SK-N-SH treated with all-trans-retinoic acid at 6 μM for 48 hours (cell line): Measurements from ENCODE around the gene PDK4.

ENCODE experiments used
- ATAC-seq: fragments of 200-7000 bp; cut with Tn5 transposase; 3 replicates; pipeline ENCODE4 v1.9.1; 2020; ENCODE audit warnings: mild to moderate bottlenecking, moderate library complexity
- BACH2 ChIP-seq: fragments of 250-450 bp; sonication (Bioruptor Pico); IDR thresholded peaks from 2 replicates; pipeline ENCODE4 v1.9.0; 2021; ENCODE audit warnings: mild to moderate bottlenecking, borderline replicate concordance
- CSDC2 ChIP-seq: fragments of 250-450 bp; sonication (Bioruptor Pico); IDR thresholded peaks from 2 replicates; pipeline ENCODE4 v1.5.0; 2020; ENCODE audit warnings: mild to moderate bottlenecking, moderate library complexity
- ESRRG ChIP-seq: fragments of 250-450 bp; sonication (Bioruptor Pico); IDR thresholded peaks from 2 replicates; pipeline ENCODE4 v1.6.1; 2021; ENCODE audit warnings: mild to moderate bottlenecking
- GLIS3 ChIP-seq: fragments of 250-450 bp; sonication (Bioruptor Pico); IDR thresholded peaks from 2 replicates; pipeline ENCODE4 v1.5.0; 2020; ENCODE audit warnings: mild to moderate bottlenecking, moderate library complexity
- ISL1 ChIP-seq: fragments of 250-450 bp; sonication (Bioruptor Pico); IDR thresholded peaks from 2 replicates; pipeline ENCODE4 v2.1.2; 2022; ENCODE audit warnings: mild to moderate bottlenecking, moderate library complexity
- OSR1 ChIP-seq: fragments of 250-450 bp; sonication (Bioruptor Pico); IDR thresholded peaks from 2 replicates; pipeline ENCODE4 v1.8.0; 2022; ENCODE audit warnings: moderate library complexity, mild to moderate bottlenecking, inconsistent platforms
- PATZ1 ChIP-seq: fragments of 250-450 bp; sonication (Bioruptor Pico); IDR thresholded peaks from 2 replicates; pipeline ENCODE4 v1.8.0; 2020; ENCODE audit warnings: mild to moderate bottlenecking, moderate library complexity, borderline replicate concordance
- PPARA ChIP-seq: fragments of 250-450 bp; sonication (Bioruptor Pico); IDR thresholded peaks from 2 replicates; pipeline ENCODE4 v1.5.0; 2020; ENCODE audit warnings: mild to moderate bottlenecking, borderline replicate concordance
- RARB ChIP-seq: fragments of 250-450 bp; sonication (Bioruptor Pico); IDR thresholded peaks from 2 replicates; pipeline ENCODE4 v1.8.0; 2021; ENCODE audit warnings: mild to moderate bottlenecking, moderate library complexity
- SNAI2 ChIP-seq: fragments of 250-450 bp; sonication (Bioruptor Pico); IDR thresholded peaks from 2 replicates; pipeline ENCODE4 v1.5.0; 2020; ENCODE audit warnings: mild to moderate bottlenecking, moderate library complexity
- TSHZ2 ChIP-seq: fragments of 250-450 bp; sonication (Bioruptor Pico); IDR thresholded peaks from 2 replicates; pipeline ENCODE4 v1.5.0; 2020; ENCODE audit warnings: mild to moderate bottlenecking, moderate library complexity
- ZC3H10 ChIP-seq: fragments of 250-450 bp; sonication (Bioruptor Pico); IDR thresholded peaks from 2 replicates; pipeline ENCODE4 v1.5.1; 2021; ENCODE audit warnings: mild to moderate bottlenecking, moderate library complexity
- ZFP3 ChIP-seq: fragments of 250-450 bp; sonication (Bioruptor Pico); IDR thresholded peaks from 2 replicates; pipeline ENCODE4 v1.5.0; 2020; ENCODE audit warnings: mild to moderate bottlenecking, moderate library complexity
- ZFP30 ChIP-seq: fragments of 450-650 bp; formaldehyde crosslinking; IDR thresholded peaks from 2 replicates; pipeline ENCODE4 v1.5.0; 2022; ENCODE audit warnings: mild to moderate bottlenecking, moderate library complexity
- ZNF565 ChIP-seq: fragments of 450-650 bp; formaldehyde crosslinking; conservative IDR thresholded peaks from 2 replicates; pipeline ENCODE4 v1.5.0; 2020; ENCODE audit warnings: low read depth, mild to moderate bottlenecking, moderate library complexity
- ZNF70 ChIP-seq: fragments of 450-650 bp; formaldehyde crosslinking; IDR thresholded peaks from 2 replicates; pipeline ENCODE4 v1.5.0; 2020; ENCODE audit warnings: mild to moderate bottlenecking, moderate library complexity
- ZNF8 ChIP-seq: fragments of 450-650 bp; formaldehyde crosslinking; IDR thresholded peaks from 2 replicates; pipeline ENCODE4 v1.5.0; 2020; ENCODE audit warnings: mild to moderate bottlenecking, moderate library complexity
- TF ChIP-seq, protein P1 (sequence below): fragments of 250-450 bp; sonication (Bioruptor Pico); IDR thresholded peaks from 2 replicates; pipeline ENCODE4 v1.5.1; 2020; ENCODE audit warnings: low read depth, mild to moderate bottlenecking, moderate library complexity

Gene PDK4

DNA sequence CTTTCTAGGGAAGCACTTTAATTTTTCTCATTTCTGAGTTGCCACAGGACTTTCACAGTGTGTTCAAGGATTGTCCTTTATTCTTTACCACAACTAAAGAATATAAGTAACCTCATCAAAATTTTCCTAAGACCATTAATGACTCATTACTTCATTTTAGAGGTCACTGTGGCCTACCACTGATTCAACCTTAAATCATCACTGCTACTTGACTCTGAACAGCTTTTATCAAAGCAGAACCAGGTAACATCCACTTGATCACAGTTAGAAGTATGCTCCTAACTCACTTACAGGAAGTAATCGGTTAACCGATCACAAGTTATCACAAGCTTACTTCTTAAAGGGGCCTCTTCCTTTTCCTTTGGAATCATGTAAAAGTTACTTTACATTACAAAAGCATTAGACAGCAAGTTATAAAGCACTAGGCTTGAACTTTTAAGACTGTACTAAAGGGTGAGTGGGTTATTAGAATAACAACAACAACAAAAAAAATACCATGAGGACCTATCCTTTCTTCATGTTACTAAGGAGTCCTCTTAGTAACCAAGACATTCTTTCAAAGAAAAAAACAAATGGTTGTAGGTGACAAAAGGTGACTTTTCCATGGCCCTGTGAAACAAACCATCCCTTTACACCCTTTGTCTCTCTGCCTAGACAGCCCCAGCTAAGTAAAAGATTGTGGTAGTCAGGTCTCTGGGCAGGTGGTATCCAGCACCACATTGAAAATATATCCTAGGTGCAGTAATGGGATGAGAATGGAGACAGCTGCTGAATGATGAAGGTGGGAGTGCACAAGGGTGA lies 40.0 kb upstream of the PDK4 start (continued):
- TF ChIP-seq TSHZ2 (CRISPR knock-in tag) = no peak
- TF ChIP-seq ZFP3 (CRISPR knock-in tag) = no peak
- no peak for TF ChIP-seq OSR1 (CRISPR knock-in tag)

DNA sequence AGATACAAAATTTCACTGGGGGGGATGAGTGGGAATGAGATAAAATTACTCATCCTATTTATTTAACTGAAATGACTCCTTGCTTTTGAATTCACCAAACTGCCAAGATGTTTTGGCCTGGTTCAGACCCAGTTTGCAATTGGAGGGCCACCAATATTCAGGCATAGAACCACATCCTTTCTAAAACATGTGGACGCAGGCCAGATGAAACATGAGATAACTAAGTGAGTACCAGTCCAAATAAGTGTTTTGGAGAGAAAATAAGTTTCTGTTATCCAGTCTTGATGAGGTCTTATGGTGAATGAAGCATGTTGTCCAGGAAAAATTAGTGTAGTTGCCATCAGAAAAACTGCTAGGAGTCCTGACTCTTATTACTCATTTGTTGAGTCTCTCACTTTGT lies 36.3 kb upstream of the PDK4 start:
- ATAC-seq = no peak

GRCh38 chr7:95631527-95631926 lies 35.2 kb upstream of the PDK4 start:
- TF ChIP-seq ESRRG (CRISPR knock-in tag) = no peak
- TF ChIP-seq SNAI2 (CRISPR knock-in tag) = no peak
- no peak for TF ChIP-seq BACH2 (CRISPR knock-in tag)
- TF ChIP-seq GLIS3 = no peak
- TF ChIP-seq CSDC2 (CRISPR knock-in tag) = no peak
- no peak for TF ChIP-seq RARB
- no peak for TF ChIP-seq PATZ1 (CRISPR knock-in tag)
- TF ChIP-seq ZNF70 (CRISPR knock-in tag) = no peak
- TF ChIP-seq ZNF565 (CRISPR knock-in tag) = no peak
- no peak for ATAC-seq

More for the DNA sequence above, 36.3 kb upstream of the PDK4 start:
- TF ChIP-seq ZFP30 (CRISPR knock-in tag) (no peak), GLIS3 (no peak), ISL1 (CRISPR knock-in tag) (no peak), ZNF8 (CRISPR knock-in tag) (no peak), RARB (no peak), TSHZ2 (CRISPR knock-in tag) (no peak), ZC3H10 (no peak), ESRRG (CRISPR knock-in tag) (no peak), BACH2 (CRISPR knock-in tag) (no peak)
- TF ChIP-seq, protein P1, sequence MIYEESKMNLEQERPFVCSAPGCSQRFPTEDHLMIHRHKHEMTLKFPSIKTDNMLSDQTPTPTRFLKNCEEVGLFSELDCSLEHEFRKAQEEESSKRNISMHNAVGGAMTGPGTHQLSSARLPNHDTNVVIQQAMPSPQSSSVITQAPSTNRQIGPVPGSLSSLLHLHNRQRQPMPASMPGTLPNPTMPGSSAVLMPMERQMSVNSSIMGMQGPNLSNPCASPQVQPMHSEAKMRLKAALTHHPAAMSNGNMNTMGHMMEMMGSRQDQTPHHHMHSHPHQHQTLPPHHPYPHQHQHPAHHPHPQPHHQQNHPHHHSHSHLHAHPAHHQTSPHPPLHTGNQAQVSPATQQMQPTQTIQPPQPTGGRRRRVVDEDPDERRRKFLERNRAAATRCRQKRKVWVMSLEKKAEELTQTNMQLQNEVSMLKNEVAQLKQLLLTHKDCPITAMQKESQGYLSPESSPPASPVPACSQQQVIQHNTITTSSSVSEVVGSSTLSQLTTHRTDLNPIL (CRISPR knock-in tag) = no peak

- ATAC-seq = no peak
- TF ChIP-seq, protein P1 (CRISPR knock-in tag) = no peak
- TF ChIP-seq ZNF8 (CRISPR knock-in tag) (no peak), PATZ1 (CRISPR knock-in tag) (no peak), BACH2 (CRISPR knock-in tag) (no peak), ZFP30 (CRISPR knock-in tag) (no peak), ESRRG (CRISPR knock-in tag) (no peak), RARB (no peak), CSDC2 (CRISPR knock-in tag) (no peak), ZNF565 (CRISPR knock-in tag) (no peak), PPARA (CRISPR knock-in tag) (no peak), SNAI2 (CRISPR knock-in tag) (no peak)
Observed at GRCh38 chr7:95630702-95631458, 34.6 kb upstream of the PDK4 start.
